Stimulated activated CD8-positive, alpha-beta memory T cell treated with anti-CD3 and anti-CD28 coated beads, Interleukin-7, amount 100 ng/mL, for 24 hours (primary cell): Measurements from ENCODE around the gene GOLGA6L6.
"Not testable (repeated sequence)": the region's sequence is repeated elsewhere in the genome, so short reads cannot be mapped to it uniquely, and the experiment has no call there.

ENCODE experiments used
- DNase-seq: peaks from one replicate; pipeline ENCODE4 v3.0.0-alpha.2; 2020; ENCODE audit warnings: low read depth

The GOLGA6L6 gene

GRCh38 chr15:20541700-20542099, at the start of gene GOLGA6L6:
GOLGA6L6 (minus strand) TSS chr15:20541800; CDS start chr15:20541709, 91 bp downstream.
- DNase-seq: not testable (repeated sequence)

- DNase-seq: not testable (repeated sequence)
Observed at GRCh38 chr15:20590069-20590468, 48.5 kb upstream of the GOLGA6L6 start.

GRCh38 chr15:20586821-20587220, 45.2 kb upstream of the GOLGA6L6 start:
- DNase-seq: not testable (repeated sequence)

GRCh38 chr15:20582726-20583115, 41.1 kb upstream of the GOLGA6L6 start:
- not testable (repeated sequence) for DNase-seq

GRCh38 chr15:20582109-20582725, 40.6 kb upstream of the GOLGA6L6 start:
- not testable (repeated sequence) for DNase-seq

GRCh38 chr15:20581261-20582108, 39.9 kb upstream of the GOLGA6L6 start:
- not testable (repeated sequence) for DNase-seq

GRCh38 chr15:20579662-20580061, 38.1 kb upstream of the GOLGA6L6 start:
- DNase-seq: not testable (repeated sequence)

GRCh38 chr15:20551289-20551688, 9.7 kb upstream of the GOLGA6L6 start:
- not testable (repeated sequence) for DNase-seq

- not testable (repeated sequence) for DNase-seq
Observed at GRCh38 chr15:20505926-20506658, 35.5 kb downstream of the GOLGA6L6 start.

- not testable (repeated sequence) for DNase-seq
Observed at GRCh38 chr15:20502839-20503238, 38.8 kb downstream of the GOLGA6L6 start.

- not testable (repeated sequence) for DNase-seq
Observed at GRCh38 chr15:20501512-20502222, 39.9 kb downstream of the GOLGA6L6 start.

GRCh38 chr15:20497781-20498180, 43.8 kb downstream of the GOLGA6L6 start:
- not testable (repeated sequence) for DNase-seq

GRCh38 chr15:20493035-20493434, 48.6 kb downstream of the GOLGA6L6 start:
- not testable (repeated sequence) for DNase-seq

- DNase-seq: not testable (repeated sequence)
Observed at GRCh38 chr15:20492598-20492997, 49.0 kb downstream of the GOLGA6L6 start.

GRCh38 chr15:20489320-20489719, 52.3 kb downstream of the GOLGA6L6 start:
- DNase-seq: not testable (repeated sequence)
